Measurements from ENCODE around the gene EEF1AKMT1. TPM values are rescaled to one million over a fixed set of nuclear protein-coding genes. Genes with fewer than 3 reads are reported as not detected.

EEF1AKMT1 gene, protein sequence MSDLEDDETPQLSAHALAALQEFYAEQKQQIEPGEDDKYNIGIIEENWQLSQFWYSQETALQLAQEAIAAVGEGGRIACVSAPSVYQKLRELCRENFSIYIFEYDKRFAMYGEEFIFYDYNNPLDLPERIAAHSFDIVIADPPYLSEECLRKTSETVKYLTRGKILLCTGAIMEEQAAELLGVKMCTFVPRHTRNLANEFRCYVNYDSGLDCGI
- total RNA-seq, result 1 to 10 TPM; 5.9 to 8.5 (median 8.0) TPM

DNA sequence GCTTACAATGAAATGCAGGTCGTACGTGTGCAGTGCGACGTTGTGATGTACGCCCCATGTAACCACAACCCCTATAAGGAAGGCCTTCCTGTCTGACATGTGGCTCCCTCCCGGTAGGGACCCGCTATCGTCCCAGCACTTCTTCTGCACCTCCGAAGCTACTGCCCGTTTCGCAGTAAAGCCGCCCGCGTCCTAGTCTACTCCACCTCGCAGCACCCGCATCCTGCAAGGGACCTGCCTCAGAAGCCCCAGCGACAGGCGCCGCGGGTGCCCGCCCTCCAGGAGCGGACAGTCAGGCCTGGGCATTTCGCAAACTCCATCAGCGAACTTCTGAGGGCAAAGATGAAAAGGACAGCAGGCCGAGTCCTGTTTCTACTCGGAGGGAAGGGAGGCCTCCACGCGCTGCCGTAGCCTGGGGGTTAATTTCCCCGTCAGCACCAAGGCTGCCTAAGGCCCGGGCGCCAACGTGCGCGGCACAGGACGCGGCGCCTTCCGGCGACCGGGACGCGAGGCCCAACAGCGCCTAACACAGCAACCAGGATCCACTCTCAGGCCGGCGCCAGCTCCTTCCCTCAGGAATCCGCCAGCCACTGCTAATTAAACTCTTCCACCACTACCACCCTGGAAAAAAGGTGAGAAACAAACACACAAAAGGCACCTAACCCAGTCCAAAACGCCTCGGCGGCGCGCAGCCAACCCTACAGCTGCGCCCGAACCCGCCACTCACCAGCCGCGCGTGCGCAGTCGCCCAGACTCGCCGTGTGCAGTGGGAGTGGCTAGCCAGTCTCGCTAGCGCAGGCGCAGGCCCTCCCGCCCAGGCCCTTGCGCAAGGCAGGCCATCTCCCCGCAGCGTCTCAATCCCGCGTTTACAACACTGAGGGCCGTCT is at the start of gene EEF1AKMT1:
Gene EEF1AKMT1 (minus strand): TSS at position 768 of the 887 bp plus-strand sequence. CDS start 16,363 bp downstream, outside the sequence.
- TF ChIP-seq POLR2A (IDR thresholded peaks at IDR 0.05), result peak; percentile 78 to 87
- TF ChIP-seq, protein P1, sequence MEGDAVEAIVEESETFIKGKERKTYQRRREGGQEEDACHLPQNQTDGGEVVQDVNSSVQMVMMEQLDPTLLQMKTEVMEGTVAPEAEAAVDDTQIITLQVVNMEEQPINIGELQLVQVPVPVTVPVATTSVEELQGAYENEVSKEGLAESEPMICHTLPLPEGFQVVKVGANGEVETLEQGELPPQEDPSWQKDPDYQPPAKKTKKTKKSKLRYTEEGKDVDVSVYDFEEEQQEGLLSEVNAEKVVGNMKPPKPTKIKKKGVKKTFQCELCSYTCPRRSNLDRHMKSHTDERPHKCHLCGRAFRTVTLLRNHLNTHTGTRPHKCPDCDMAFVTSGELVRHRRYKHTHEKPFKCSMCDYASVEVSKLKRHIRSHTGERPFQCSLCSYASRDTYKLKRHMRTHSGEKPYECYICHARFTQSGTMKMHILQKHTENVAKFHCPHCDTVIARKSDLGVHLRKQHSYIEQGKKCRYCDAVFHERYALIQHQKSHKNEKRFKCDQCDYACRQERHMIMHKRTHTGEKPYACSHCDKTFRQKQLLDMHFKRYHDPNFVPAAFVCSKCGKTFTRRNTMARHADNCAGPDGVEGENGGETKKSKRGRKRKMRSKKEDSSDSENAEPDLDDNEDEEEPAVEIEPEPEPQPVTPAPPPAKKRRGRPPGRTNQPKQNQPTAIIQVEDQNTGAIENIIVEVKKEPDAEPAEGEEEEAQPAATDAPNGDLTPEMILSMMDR (IDR thresholded peaks at IDR 0.05 in 4 of 5, conservative IDR thresholded peaks at IDR 0.05 in 1 of 5), result peak in 1 of 5 experiments; percentile 17
- H3K4me1 ChIP-seq, result peaks cover 10 to 11% of the 10 kb centered on the region in 2 donors
- in situ Hi-C loops (cut with MboI; ENCODE audit: low sequenced_read_pairs in 4 of 4) (no loop called here), intact Hi-C loops (cut with DNase I; ENCODE audit: low total_unique reads) (loop anchor here (1.0 to 5.0 kb wide), 5 partner anchors 21 to 206 kb away; partner anchors contain the start of gene IFT88)
- H3K9me3 ChIP-seq, result no peaks in the 10 kb centered on the region
- H3K36me3 ChIP-seq, result peaks cover 0 to 18% of the 10 kb centered on the region in 2 donors
- peak; percentile 82 to 93 for DNase-seq
- peak; percentile 85 to 90 for ATAC-seq
- H3K4me3 ChIP-seq, result peak within 1 kb of the TSS; percentile 73 to 90 (median 82)
- no peaks in the 10 kb centered on the region for H3K27me3 ChIP-seq
- H3K27ac ChIP-seq, result peak within 1 kb of the TSS; percentile 88 to 95 (median 94)

DNA sequence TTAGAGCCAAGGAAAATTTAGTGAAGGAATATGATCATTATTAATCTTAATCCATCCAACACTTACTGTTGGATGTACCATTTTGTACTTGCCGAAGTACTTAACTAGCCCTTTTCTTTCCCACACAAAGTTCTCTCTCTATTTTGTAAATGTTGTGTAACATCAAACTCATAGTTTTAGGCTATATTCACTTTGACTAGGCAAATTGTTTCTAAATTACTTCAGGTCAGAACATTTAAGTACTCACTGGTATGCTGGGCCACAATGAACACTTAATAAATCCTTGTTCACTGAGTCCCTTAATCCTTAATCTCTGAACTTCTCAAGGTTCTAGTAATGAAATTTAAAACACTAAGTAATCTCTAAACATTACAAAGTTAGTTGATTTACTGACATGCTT is 49.3 kb upstream of the EEF1AKMT1 start:
- H3K4me3 ChIP-seq, result no peak overlapping the region
- H3K27ac ChIP-seq, result peak overlapping the region; percentile 87 to 93 (median 88)
- no peak for ATAC-seq
- no peak for DNase-seq
- in situ Hi-C loops (cut with MboI; ENCODE audit: low sequenced_read_pairs in 4 of 4) (loop anchor here in 1 of 4 donors (10.0 kb wide), 1 partner anchor 328 kb away; no protein-coding TSS in a partner anchor), intact Hi-C loops (cut with DNase I; ENCODE audit: low total_unique reads) (loop anchor here (10.0 kb wide), 1 partner anchor 242 kb away; the partner anchor contains the start of gene LATS2)
- no peaks in the 10 kb centered on the region for H3K9me3 ChIP-seq
- H3K36me3 ChIP-seq, result no peaks in the 10 kb centered on the region
- H3K4me1 ChIP-seq, result peaks cover 61 to 67% of the 10 kb centered on the region in 2 donors
- TF ChIP-seq POLR2A (IDR thresholded peaks at IDR 0.05), result no peak
- TF ChIP-seq, protein P1 (IDR thresholded peaks at IDR 0.05 in 4 of 5, conservative IDR thresholded peaks at IDR 0.05 in 1 of 5), result no peak
- H3K27me3 ChIP-seq, result no peaks in the 10 kb centered on the region

DNA sequence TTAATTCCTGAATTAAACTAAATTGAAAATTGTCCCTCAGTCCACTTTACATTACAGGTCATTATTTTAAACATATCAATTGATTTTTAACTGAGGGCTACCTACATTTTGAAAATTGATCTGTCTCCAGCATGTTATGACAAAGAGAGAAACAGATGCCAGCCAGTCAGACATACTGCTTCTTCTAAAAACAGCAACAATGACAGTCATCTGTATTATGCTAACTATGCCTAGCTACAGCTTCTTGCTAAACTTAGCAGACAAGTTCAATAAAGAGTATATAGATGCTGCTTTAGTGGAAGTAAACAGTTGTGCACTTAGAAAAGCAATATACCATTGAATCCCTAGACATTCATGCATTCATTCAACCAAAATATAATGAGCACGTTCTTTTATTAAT is 48.6 kb upstream of the EEF1AKMT1 start:
- no peaks in the 10 kb centered on the region for H3K27me3 ChIP-seq
- in situ Hi-C loops (cut with MboI; ENCODE audit: low sequenced_read_pairs in 4 of 4) (loop anchor here in 1 of 4 donors (10.0 kb wide), 1 partner anchor 328 kb away; no protein-coding TSS in a partner anchor), intact Hi-C loops (cut with DNase I; ENCODE audit: low total_unique reads) (loop anchor here (10.0 kb wide), 1 partner anchor 242 kb away; the partner anchor contains the start of gene LATS2)
- H3K9me3 ChIP-seq, result no peaks in the 10 kb centered on the region
- peak overlapping the region; percentile 87 to 93 (median 88) for H3K27ac ChIP-seq
- H3K4me3 ChIP-seq, result peak overlapping the region in 1 of 4 donors; percentile 25
- TF ChIP-seq, protein P1 (IDR thresholded peaks at IDR 0.05 in 4 of 5, conservative IDR thresholded peaks at IDR 0.05 in 1 of 5), result no peak
- no peak for TF ChIP-seq POLR2A (IDR thresholded peaks at IDR 0.05)
- no peak for DNase-seq
- peaks cover 62 to 63% of the 10 kb centered on the region in 2 donors for H3K4me1 ChIP-seq
- ATAC-seq, result peak in 1 of 2 donors; percentile 49
- no peaks in the 10 kb centered on the region for H3K36me3 ChIP-seq

DNA sequence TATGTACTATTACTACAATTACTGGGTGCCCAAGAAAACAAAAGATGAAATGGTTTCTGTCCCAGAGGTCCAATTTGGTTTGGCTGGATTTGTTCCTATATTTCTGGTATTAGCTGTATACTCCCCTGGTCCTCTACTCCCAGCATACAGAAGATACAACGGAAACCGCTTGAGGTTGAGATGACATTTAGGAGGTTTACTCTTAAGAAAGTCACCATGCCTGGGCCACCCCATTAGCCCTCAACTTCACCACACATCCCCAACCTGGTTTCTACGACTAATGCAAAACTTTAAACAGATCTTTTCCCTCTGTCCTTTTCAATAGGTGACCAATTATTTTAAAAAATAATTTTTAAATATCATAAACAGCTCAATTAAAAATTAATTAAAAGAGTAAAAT is 46.0 kb upstream of the EEF1AKMT1 start:
- Histone ChIP-seq H3K27me3 (no peaks in the 10 kb centered on the region), H3K36me3 (no peaks in the 10 kb centered on the region), H3K9me3 (no peaks in the 10 kb centered on the region), H3K4me1 (peaks cover 55 to 62% of the 10 kb centered on the region in 2 donors), H3K27ac (peak overlapping the region; percentile 87 to 93 (median 88)), H3K4me3 (peak overlapping the region in 3 of 4 donors; percentile 1 to 25 (median 21))
- in situ Hi-C loops (cut with MboI; ENCODE audit: low sequenced_read_pairs in 4 of 4), result loop anchor here in 1 of 4 donors (10.0 kb wide), 1 partner anchor 325 kb away; no protein-coding TSS in a partner anchor
- no peak for ATAC-seq
- TF ChIP-seq, protein P1 (IDR thresholded peaks at IDR 0.05 in 4 of 5, conservative IDR thresholded peaks at IDR 0.05 in 1 of 5), result no peak
- no peak for TF ChIP-seq POLR2A (IDR thresholded peaks at IDR 0.05)
- intact Hi-C loops (cut with DNase I; ENCODE audit: low total_unique reads), result loop anchor here (10.0 kb wide), 2 partner anchors 175 to 245 kb away; partner anchors contain the start of gene LATS2
- DNase-seq, result no peak
